ENCODE results near the gene CD47.

Gene CD47

DNA sequence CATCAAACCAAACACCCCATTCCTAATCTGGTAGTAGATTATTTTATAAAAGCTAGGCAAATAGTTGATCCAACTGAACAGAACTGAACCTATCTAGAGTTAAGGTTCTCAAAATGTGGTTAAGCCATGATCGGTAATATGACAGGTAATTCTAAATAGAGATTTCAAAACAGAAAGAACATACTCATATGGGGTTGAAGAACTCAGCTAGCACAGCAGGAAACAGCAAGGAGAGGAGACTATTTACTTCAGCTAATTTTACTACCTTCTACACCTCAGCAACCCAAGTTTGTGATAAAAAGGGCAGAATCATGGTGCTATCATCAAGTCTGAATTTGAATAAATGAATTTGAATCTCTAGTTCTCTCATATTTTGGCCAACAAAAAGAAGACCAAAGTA, 11.8 kb downstream of the CD47 start:
- TF ChIP-seq FOXP2 (optimal IDR thresholded peaks at IDR 0.05; ENCODE audit: borderline replicate concordance, extremely low read depth, extremely low read length, insufficient read depth) (no peak), SIN3A (IDR thresholded peaks at IDR 0.05; ENCODE audit: borderline replicate concordance, insufficient read depth, low read length) (no peak), REST (IDR thresholded peaks at IDR 0.05; ENCODE audit: insufficient read depth in 1 of 2, low read depth in 2 of 2, low read length in 2 of 2) (no peak), TAF1 (IDR thresholded peaks at IDR 0.05; ENCODE audit: borderline replicate concordance, insufficient read depth, low read length) (no peak), POLR2AphosphoS5 (IDR thresholded peaks at IDR 0.05; ENCODE audit: low read depth, low read length) (no peak)

DNA sequence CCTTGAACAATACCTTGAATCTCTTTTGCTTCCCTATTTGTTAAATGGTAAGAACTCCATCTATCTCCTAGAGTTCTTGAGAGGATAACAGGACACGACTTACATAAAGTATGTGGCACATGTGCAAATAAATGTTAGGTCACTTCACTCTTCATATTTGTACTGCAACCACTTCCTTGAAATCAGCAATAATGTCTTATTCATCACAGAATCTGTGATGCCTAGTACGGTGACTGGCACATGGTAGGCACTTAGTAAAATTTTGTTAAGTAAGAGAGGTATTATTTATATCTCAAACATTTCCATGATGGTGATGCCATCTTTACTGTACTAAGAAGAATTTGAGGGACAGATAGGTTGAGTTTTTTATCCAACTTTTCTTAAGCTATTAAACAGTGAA, 14.3 kb downstream of the CD47 start:
- TF ChIP-seq TAF1 (IDR thresholded peaks at IDR 0.05; ENCODE audit: borderline replicate concordance, insufficient read depth, low read length) = no peak
- TF ChIP-seq SIN3A (IDR thresholded peaks at IDR 0.05; ENCODE audit: borderline replicate concordance, insufficient read depth, low read length) = no peak
- TF ChIP-seq POLR2AphosphoS5 (IDR thresholded peaks at IDR 0.05; ENCODE audit: low read depth, low read length) = no peak
- TF ChIP-seq FOXP2 (optimal IDR thresholded peaks at IDR 0.05; ENCODE audit: borderline replicate concordance, extremely low read depth, extremely low read length, insufficient read depth) = no peak
- TF ChIP-seq REST (IDR thresholded peaks at IDR 0.05; ENCODE audit: insufficient read depth in 1 of 2, low read depth in 2 of 2, low read length in 2 of 2) = no peak

GRCh38 chr3:108073764-108074431, 16.9 kb downstream of the CD47 start:
- TF ChIP-seq SIN3A (IDR thresholded peaks at IDR 0.05; ENCODE audit: borderline replicate concordance, insufficient read depth, low read length) = no peak
- TF ChIP-seq FOXP2 (optimal IDR thresholded peaks at IDR 0.05; ENCODE audit: borderline replicate concordance, extremely low read depth, extremely low read length, insufficient read depth) = no peak
- no peak for TF ChIP-seq POLR2AphosphoS5 (IDR thresholded peaks at IDR 0.05; ENCODE audit: low read depth, low read length)
- no peak for TF ChIP-seq TAF1 (IDR thresholded peaks at IDR 0.05; ENCODE audit: borderline replicate concordance, insufficient read depth, low read length)
- no peak for TF ChIP-seq REST (IDR thresholded peaks at IDR 0.05; ENCODE audit: insufficient read depth in 1 of 2, low read depth in 2 of 2, low read length in 2 of 2)

GRCh38 chr3:108071368-108071767, 19.5 kb downstream of the CD47 start:
- TF ChIP-seq REST (IDR thresholded peaks at IDR 0.05; ENCODE audit: insufficient read depth in 1 of 2, low read depth in 2 of 2, low read length in 2 of 2) (no peak), POLR2AphosphoS5 (IDR thresholded peaks at IDR 0.05; ENCODE audit: low read depth, low read length) (no peak), SIN3A (IDR thresholded peaks at IDR 0.05; ENCODE audit: borderline replicate concordance, insufficient read depth, low read length) (no peak), FOXP2 (optimal IDR thresholded peaks at IDR 0.05; ENCODE audit: borderline replicate concordance, extremely low read depth, extremely low read length, insufficient read depth) (no peak), TAF1 (IDR thresholded peaks at IDR 0.05; ENCODE audit: borderline replicate concordance, insufficient read depth, low read length) (no peak)
